Astrocyte of the cerebellum (primary cell): ENCODE results near the gene ATG13.
A peak's percentile ranks its signal among the peaks of the same experiment; 100 is the strongest.
"Not testable (repeated sequence)": the region's sequence is repeated elsewhere in the genome, so short reads cannot be mapped to it uniquely, and the experiment has no call there.

Source experiments
- DNase-seq: peaks from one replicate; pipeline ENCODE4 v3.0.0-alpha.2; 2011; ENCODE audit warnings: low read depth
- H3K4me3 ChIP-seq: 2 replicates; pipeline ENCODE4 v1.5.1; 2011; ENCODE audit warnings: mild to moderate bottlenecking, low read depth, low read length, moderate library complexity
- CTCF ChIP-seq: IDR thresholded peaks from 2 replicates; pipeline ENCODE4 v1.5.1; 2012; ENCODE audit warnings: low read length, low read depth, moderate library complexity, mild to moderate bottlenecking; ENCODE audit errors: missing control alignments
- in situ Hi-C: cut with HindIII; loops from 2 replicates; pipeline ENCODE4 v1.10.0; 2017; ENCODE audit warnings: low sequenced_read_pairs

Gene ATG13

GRCh38 chr11:46617134-46617971 is at the start of gene ATG13, which contains the start of gene HARBI1:
Gene ATG13, plus strand, starts transcription at chr11:46617553. Its CDS starts 26,739 bp downstream, at chr11:46644292.
Gene HARBI1, minus strand, starts transcription at chr11:46617227. Its CDS starts 990 bp downstream, at chr11:46616237.
- DNase-seq, result peak; percentile 59
- H3K4me3 ChIP-seq, result peak within 1 kb of the TSS; percentile 99
- in situ Hi-C loops, result no loop called here
- TF ChIP-seq CTCF, result peak; percentile 90

GRCh38 chr11:46570790-46571398 is 46.5 kb upstream of the ATG13 start:
- H3K4me3 ChIP-seq, result no peak overlapping the region
- TF ChIP-seq CTCF, result no peak
- DNase-seq, result no peak
- in situ Hi-C loops, result no loop called here

- no peak overlapping the region for H3K4me3 ChIP-seq
- TF ChIP-seq CTCF, result no peak
- no peak for DNase-seq
- in situ Hi-C loops, result no loop called here
Observed at GRCh38 chr11:46574656-46575055, 42.7 kb upstream of the ATG13 start.

- TF ChIP-seq CTCF, result no peak
- H3K4me3 ChIP-seq, result no peak overlapping the region
- in situ Hi-C loops, result no loop called here
- DNase-seq, result no peak
Observed at GRCh38 chr11:46577058-46577457, 40.3 kb upstream of the ATG13 start.

GRCh38 chr11:46582588-46582987 is 34.8 kb upstream of the ATG13 start:
- TF ChIP-seq CTCF, result no peak
- DNase-seq, result no peak
- no peak overlapping the region for H3K4me3 ChIP-seq
- in situ Hi-C loops, result no loop called here

GRCh38 chr11:46583513-46583912 is 33.8 kb upstream of the ATG13 start:
- H3K4me3 ChIP-seq, in situ Hi-C loops: not testable (repeated sequence)

GRCh38 chr11:46588131-46588530 is 29.2 kb upstream of the ATG13 start:
- in situ Hi-C loops, result no loop called here
- no peak for DNase-seq
- no peak for TF ChIP-seq CTCF
- H3K4me3 ChIP-seq, result no peak overlapping the region

More at GRCh38 chr11:46583513-46583912, 33.8 kb upstream of the ATG13 start:
- not testable (repeated sequence) for DNase-seq
